SKM-1 treated with dmso at 0.1 percent for 144 hours (cell line): Measurements from ENCODE around the gene DKC1.

ENCODE experiments used
- DNase-seq: peaks from one replicate; lab custom pipeline; 2025; ENCODE audit not compliant: unreplicated experiment; lab: John Stamatoyannopoulos, UW

The DKC1 gene

GRCh38 chrX:154762537-154763296 lies at the start of gene DKC1:
DKC1 (plus strand) TSS chrX:154762864; CDS start chrX:154762966, 102 bp downstream.
- peak; percentile 86 for DNase-seq

GRCh38 chrX:154714925-154715324 lies 47.7 kb upstream of the DKC1 start:
- DNase-seq, result peak; percentile 18

- no peak for DNase-seq
Measured at GRCh38 chrX:154715825-154716224, 46.8 kb upstream of the DKC1 start.

DNA sequence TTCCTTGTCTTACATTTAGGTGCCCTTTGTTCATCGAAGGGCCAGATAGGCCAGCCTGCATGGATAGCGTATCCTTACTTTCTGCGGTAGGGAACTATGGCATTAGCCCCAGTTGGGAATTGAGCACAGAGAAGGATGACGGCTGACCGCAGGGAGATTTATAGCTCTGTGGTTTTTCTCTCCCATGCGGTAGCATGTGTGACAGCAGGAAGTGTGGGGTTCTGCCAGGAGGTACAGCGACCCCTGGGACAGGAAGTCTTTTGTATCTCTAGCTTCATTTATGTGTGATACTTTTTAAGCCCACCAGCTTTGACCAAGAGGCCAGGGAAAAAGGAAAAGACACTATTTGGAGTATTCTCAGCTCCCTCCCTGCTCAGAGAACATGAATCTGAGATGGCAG lies 44.8 kb upstream of the DKC1 start:
- peak; percentile 34 for DNase-seq

GRCh38 chrX:154718616-154719015 lies 44.0 kb upstream of the DKC1 start:
- peak; percentile 58 for DNase-seq

DNA sequence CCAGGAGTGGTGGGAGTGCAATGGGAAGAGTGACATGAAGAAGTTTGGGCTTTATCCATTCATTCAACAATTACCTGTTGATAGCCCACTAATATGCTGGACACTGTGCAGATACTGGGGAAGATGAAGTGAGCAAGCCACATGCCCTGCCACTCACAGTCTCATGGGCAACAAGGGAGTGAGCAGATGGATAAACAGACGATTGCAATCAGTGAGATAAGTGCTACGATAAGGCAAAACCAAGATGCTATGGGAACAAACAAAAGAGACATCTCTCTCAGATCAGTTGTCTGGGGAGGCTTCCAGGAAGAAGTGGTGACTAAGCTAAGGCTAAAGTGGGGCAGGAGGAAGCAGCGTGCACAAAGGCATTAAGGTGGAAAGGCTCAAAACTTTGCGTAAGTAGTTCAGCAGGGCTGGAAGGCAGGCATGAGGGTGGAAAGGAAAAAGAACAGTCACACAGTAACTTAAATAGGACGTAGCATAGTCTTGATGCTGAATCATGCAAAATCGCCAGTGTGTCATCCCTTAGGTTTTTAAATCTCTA lies 43.5 kb upstream of the DKC1 start:
- peak; percentile 50 for DNase-seq

DNA sequence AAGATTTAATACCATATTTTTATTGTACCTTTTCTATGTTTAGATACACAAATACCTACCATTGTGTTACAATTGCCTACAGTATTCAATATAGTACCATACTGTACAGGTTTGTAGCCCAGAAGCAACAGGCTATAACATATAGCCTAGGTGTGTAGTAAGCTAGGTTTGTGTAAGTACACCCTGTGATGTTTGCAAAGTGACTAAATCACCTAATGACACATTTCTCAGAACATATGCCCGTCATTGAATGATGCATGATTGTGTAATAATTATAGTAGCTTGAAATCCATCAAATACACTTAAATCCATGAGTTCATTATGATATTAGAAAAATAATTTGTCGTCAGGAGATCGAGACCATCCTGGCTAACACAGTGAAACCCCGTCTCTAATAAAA lies 42.6 kb upstream of the DKC1 start:
- DNase-seq, result no peak

- DNase-seq, result no peak
Measured at GRCh38 chrX:154721155-154721554, 41.5 kb upstream of the DKC1 start.

DNA sequence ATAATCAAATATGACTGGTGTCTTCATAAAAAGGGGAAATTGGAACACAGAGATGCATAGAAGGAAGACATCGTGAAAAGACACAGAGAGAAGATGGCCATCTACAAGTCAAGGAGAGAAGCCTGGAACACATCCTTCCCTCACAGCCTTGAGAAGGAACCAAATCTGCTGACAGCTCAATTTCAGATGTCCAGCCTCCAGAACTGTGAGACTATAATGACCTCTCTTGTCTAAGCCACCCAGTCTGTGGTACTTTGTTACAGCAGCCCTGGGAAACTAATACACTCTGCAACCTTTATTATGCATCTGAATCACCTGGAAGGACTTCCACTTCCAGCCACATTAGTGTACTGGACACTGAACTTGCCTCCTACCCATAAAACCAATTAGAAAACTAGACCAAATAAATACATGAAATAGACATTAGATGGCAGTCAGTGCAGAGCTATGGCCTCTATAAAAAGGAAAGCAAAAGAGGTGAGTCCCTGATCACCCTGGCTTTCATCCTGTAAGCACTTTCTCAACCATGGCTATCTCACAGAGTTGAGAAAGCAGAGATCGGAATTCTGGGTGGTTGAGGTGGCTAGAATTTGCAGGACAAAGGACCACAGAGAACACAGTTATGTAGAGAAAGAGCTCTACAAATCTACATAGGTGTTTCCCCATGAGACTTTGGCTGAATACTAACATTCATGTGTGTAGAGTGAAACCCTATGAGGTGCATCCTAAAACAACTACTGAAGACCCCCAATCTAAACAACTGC lies 37.5 kb upstream of the DKC1 start:
- no peak for DNase-seq

- no peak for DNase-seq
Measured at GRCh38 chrX:154727418-154727817, 35.2 kb upstream of the DKC1 start.

GRCh38 chrX:154727871-154728270 lies 34.8 kb upstream of the DKC1 start:
- DNase-seq, result peak; percentile 2

DNA sequence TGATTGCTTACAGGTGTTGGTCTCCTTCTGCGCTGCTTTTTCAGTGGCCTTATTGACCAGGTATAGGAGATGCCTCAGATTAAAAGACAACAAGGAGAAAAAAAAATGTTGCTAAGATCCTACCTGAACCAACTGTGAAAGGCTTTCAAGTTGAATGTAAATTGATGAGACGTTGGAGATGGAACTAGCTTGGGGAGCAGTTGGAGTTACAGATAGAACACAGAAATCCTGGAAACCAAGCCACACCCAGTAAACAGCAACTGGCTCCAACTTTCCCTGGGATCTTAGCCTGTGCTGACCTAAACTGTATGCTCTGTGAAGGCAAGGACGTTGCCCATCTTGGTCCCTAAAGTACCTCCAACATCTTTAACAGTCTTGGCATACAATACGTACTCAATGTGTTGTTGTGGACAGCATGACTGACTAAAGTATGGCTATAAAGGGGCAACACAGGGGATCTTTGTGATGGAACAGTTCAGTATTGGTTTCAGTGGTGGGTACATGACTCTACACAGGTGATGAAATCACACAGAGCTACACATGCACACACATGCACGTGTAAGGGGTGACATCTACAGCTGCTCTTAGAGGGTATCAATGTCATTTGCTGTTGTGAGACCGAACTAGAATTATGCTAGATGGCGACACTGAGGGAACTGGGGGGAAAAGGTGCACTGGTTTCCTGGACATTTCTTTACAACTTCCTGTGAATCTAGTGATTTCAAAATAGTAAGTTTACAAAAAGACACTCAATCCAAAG lies 34.1 kb upstream of the DKC1 start:
- DNase-seq, result no peak

DNA sequence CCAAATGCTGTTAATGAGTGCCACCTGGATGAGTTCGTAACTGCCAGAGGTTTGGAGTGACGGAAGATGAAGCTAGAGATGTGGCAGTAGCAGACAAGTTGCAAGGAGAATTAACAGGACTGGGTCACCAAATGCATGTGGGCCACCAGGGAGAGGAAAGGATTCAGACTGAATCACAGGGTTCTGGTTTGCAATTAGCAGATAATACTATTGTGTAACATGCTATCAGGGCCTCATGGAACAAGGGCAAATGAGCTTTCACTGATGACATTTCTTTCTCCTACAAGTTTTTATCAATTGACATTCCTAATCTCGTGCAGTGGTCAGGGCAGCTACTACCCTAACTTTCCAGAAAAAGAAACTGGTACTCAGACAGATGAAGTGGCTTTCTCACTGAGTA lies 33.2 kb upstream of the DKC1 start:
- no peak for DNase-seq

GRCh38 chrX:154730253-154730891 lies 32.3 kb upstream of the DKC1 start:
- DNase-seq, result no peak

- peak; percentile 36 for DNase-seq
Measured at GRCh38 chrX:154731184-154731583, 31.5 kb upstream of the DKC1 start.

DNA sequence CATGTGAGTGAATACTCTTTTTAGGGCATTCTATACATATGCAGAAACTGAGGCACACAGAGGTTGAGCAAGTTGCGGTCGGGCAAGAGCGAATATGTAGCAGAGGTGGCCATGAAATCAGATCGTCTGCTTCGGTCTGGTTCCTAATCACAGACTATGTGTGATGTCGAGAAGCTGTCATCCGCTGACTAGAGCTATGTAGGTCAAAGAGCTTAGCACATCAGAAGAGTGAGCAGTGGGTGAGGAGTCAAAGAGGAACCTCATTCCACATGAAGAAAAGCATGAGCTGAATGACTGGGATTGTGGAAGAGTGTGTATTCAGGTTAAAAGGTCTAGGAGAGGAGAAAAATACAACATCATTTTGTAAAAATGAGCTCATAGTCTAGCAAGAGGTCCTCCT lies 30.8 kb upstream of the DKC1 start:
- no peak for DNase-seq

- DNase-seq, result no peak
Measured at GRCh38 chrX:154732421-154733065, 30.1 kb upstream of the DKC1 start.

DNA sequence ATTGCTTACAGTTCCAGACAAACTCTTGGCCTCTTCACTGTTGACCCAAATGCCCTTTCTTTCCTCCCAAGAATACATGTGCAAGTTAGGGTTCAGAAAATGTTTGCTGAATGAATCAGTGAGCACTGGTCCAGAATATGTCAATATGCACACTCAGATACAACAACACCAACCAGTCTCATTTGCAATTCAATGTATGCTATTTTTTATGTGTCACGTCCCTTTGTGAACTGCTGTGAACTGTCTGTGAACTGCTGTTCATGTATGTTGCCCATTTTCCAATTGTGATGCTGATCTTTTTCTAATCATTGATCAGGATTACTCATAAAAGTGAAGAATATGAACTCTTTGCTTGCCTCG lies 29.6 kb upstream of the DKC1 start:
- no peak for DNase-seq

DNA sequence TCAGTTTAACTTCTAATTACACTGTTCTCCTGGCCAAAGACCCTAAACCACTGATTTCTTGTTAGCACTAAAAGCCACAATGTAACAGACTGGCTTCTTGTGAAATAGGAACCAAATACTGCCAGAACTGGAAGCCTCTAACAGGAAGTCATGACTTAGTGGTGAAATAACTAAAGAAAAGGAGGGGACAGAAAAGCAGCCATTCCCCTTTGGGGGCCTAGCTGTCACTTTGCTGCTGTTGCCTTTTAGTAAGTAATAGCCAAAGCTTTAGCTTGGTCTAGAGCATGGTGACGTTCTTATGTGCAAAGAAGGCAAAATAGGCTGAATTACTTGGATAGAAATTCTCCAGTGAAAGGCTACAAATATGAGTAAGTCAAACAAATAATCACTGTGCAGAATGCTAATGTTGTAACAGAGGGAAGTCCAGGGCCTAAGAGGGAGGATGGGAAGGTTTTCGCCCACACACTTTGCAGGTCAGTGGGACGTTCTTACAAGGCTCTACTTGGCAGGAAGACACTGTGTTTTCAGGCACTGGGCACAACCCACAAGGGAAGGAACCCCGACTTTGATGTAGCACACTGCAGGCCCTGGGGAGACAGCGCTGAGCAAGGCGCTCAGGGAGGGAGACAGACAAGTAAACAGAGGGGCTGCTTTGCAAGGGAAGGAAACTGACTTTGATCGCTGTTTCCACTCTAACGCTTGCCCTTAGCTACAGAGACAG lies 28.4 kb upstream of the DKC1 start:
- DNase-seq, result peak; percentile 60
